ENCODE results near the gene ABCC6.
"Not testable (repeated sequence)": the region's sequence is repeated elsewhere in the genome, so short reads cannot be mapped to it uniquely, and the experiment has no call there.

The ABCC6 gene

GRCh38 chr16:16112450-16113053 lies 110.7 kb downstream of the ABCC6 start:
- no peak for DNase-seq (ENCODE audit: low spot score)

DNA sequence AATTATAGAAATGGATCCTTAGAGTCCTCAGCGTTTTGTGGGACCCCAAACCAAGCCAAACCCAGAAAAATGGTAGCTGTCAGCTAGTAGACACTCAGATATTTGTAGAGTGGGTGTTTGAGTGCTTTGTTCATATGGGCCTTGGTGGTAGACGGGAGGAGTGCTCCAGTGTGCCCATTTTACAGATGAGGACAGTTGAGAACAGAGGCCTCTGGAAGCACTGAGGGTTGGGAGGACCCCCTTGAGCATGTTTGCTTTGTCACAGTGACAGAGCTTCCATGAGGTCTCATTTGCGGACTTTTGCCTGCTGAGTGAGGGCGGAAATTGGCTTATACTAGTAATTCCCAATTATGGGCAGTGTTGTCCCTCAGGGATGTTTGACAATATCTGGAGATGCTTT lies 111.7 kb downstream of the ABCC6 start:
- no peak for DNase-seq (ENCODE audit: low spot score)

GRCh38 chr16:16110111-16110490 lies 113.2 kb downstream of the ABCC6 start:
- DNase-seq (ENCODE audit: low spot score), result no peak

DNA sequence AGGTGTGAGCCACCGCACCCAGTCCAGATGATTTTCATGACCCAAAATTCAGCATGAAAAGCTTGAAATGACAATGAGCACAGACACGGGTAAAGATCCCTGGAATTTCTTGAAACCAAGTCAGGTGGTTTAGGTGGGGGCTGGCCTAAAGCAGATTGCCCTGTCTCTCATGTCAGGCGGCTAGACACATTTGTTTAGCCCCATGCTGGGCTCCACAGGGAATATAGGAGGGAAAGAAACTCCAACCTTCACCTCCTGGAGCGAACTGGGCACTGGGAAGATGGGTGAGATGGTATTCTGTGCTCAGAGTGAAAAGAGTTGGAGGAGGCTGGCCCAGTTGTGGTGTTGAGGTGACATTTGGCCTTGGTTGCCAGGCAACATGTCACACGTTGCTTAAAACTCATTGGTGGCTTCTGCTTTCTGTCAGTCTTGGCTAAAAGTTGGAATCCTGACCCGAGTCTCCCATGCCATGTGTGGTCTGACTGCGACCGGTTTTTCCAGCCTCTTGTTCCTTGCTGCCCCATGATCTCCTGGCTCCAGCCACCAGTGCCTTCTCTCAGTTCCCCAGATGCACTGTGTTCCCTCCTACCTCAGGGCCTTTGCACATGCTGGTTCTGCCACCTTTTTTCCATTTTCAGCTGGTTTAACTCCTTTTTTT lies 113.7 kb downstream of the ABCC6 start:
- no peak for DNase-seq (ENCODE audit: low spot score)

DNA sequence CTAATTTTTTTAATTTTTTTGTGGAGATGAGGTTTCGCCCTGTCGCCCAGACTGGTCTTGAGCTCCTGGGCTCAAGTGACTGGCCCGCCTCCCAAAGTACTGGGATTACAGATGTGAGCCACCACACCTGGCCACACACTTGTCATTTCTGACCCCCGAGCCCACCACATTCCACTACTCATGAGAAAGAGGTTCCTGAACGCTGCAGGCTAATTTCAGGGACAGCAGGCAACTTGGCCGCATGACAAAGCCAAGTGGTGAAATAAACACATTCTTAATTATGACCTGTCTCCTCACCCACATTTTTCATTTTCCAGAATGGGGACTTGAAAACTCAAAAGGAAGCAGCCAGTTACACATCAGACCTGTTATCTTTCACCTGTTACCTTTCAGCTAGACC lies 114.5 kb downstream of the ABCC6 start:
- no peak for DNase-seq (ENCODE audit: low spot score)

- DNase-seq (ENCODE audit: low spot score), result no peak
Measured at GRCh38 chr16:16107839-16108238, 115.5 kb downstream of the ABCC6 start.

GRCh38 chr16:16106466-16106865 lies 116.8 kb downstream of the ABCC6 start:
- DNase-seq (ENCODE audit: low spot score), result no peak

DNA sequence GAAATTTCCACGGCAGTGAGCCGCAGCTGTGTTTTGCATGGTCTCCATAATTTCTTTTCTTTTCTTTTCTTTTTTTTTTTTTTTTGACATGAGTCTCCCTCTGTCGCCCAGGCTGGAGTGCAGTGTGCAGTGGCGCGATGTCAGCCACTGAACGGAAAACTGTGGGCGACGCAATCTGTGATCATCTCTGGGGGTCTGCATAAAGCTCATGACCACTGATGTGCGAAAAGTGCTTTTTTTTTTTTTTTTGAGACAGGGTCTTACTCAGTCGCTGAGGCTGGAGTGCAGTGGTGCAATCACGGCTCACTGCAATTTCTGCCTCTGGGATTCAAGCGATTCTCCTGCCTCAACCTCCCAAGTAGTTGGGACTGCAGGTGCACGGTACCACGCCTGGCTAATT lies 117.6 kb downstream of the ABCC6 start:
- no peak for DNase-seq (ENCODE audit: low spot score)

DNA sequence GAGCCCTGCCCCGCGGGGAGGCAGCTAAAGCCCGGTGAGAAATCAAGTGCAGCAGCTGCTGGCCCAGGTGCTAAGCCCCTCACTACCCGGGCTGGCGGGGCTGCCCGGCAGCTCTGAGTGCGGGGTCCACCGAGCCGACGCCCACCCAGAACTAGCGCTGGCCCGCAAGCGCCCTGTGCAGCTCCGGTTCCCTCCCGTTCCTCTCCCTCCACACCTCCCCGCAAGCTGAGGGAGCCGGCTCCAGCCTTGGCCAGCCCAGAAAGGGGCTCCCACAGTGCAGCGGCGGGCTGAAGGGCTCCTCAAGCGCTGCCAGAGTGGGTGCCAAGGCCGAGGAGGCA lies 118.5 kb downstream of the ABCC6 start:
- DNase-seq (ENCODE audit: low spot score), result not testable (repeated sequence)

- DNase-seq (ENCODE audit: low spot score), result not testable (repeated sequence)
Measured at GRCh38 chr16:16104132-16104803, 119.0 kb downstream of the ABCC6 start.

GRCh38 chr16:16102738-16103137 lies 120.6 kb downstream of the ABCC6 start:
- no peak for DNase-seq (ENCODE audit: low spot score)

DNA sequence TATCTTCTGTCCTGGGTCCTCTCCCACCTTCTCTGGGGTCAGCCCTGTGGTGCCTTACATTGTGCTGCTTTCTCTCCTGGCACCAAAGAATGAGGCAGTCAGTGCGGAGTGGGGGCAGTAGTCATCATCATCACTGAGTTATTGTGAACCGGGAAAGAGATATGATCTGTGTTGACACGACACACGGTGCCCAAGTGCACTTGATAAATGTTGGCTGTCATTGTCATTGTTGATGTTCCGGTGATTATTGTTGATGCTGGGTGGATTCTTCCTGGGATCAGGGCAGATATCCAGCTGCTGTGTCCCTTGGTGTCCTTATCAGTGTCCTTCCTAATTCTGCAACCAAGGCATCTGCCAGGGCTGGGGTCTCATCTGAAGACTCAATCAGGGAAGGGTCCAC lies 121.7 kb downstream of the ABCC6 start:
- no peak for DNase-seq (ENCODE audit: low spot score)

DNA sequence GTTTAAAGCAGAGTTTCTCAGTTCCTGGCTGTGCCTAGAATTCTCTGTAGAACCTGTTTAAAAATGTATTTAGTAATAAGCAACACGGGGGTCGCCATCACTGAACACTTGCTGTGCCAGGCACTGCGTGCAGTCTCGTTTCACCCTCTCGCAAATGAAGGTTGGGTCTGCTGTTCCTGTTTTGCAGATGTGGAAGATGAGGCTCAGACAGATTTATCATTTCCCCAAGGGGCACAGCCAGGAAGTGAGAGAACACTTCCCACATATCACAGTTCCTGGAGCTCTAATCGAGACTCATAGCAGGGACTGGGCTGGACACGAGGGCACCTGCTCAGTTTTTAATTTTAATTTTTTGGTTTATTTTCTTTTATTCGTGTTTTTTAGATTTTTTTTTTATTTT lies 122.7 kb downstream of the ABCC6 start:
- no peak for DNase-seq (ENCODE audit: low spot score)

DNA sequence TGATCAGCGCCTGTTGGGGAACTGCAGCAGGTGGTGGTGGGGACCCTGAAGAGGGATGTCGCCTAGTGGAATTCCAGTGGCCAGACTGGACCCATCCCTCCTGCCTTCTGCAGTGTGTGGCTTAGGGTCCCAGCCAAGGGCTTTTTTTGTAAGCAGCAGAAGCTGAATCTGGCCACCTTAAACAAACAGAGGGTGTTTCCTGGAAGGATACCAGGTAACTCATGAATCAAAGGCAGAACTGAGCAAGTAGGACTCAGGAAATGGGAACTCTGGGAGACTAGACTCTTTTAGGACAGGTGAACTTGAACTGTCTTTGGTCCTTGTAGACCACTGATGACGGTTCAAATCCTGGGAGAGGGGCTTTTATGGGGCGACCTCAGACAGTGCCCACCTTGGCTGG lies 124.0 kb downstream of the ABCC6 start:
- no peak for DNase-seq (ENCODE audit: low spot score)

Data from AG08395 (cell line).